Kidney epithelial cell (primary cell): Measurements from ENCODE around the gene FGGY. TPM values are rescaled to one million over a fixed set of nuclear protein-coding genes. Genes with fewer than 3 reads are reported as not detected.
A peak's percentile ranks its signal among the peaks of the same experiment; 100 is the strongest.

Experiments
- DNase-seq: peaks from one replicate; pipeline ENCODE4 v3.0.0-alpha.2; 2010; ENCODE audit warnings: low read depth
- H3K27me3 ChIP-seq: 2 replicates; pipeline ENCODE4 v1.6.0; 2011; ENCODE audit warnings: low read length; ENCODE audit not compliant: control insufficient read depth, insufficient read depth
- H3K36me3 ChIP-seq: 2 replicates; pipeline ENCODE4 v1.5.1; 2011; ENCODE audit warnings: low read length; ENCODE audit not compliant: control insufficient read depth, insufficient read depth
- H3K4me3 ChIP-seq: 2 replicates; pipeline ENCODE4 v1.5.1; 2011; ENCODE audit warnings: low read depth, mild to moderate bottlenecking, control low read depth, low read length
- total RNA-seq: library from RNA; depleted of rRNA; stranded (reverse); fragments of >200 nt; gene quantifications from 2 replicates; pipeline ENCODE4 v1.2.3, GENCODE V29; 2015
- TF ChIP-seq, protein P1 (sequence below): IDR thresholded peaks from 2 replicates; pipeline ENCODE4 v1.5.1; 2011; ENCODE audit warnings: mild to moderate bottlenecking, moderate library complexity, low read length, control low read depth, inconsistent platforms; ENCODE audit not compliant: insufficient read depth, poor library complexity, severe bottlenecking

FGGY gene
- total RNA-seq, 1 donor from 2014 or later = 8.6 TPM

DNA sequence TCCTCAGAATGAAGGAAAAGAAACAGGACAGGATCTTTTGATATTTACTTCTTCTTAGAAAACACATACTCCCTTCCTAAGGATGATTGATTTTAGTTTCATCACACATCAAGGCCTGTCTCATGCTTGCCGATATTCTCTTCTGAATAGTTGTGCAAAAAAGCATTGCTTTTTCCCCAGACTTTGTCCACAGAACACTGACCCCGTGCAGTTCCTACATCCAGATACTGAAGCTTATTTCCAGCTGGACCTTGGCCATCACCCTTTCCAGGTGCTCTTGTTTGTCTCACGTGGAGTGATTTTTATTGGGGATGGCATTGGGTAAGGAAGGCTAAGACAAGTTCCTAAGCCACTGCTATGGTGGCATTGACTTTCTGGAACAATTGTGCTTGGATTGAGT, 320.5 kb downstream of the FGGY start:
- no peak overlapping the region for H3K4me3 ChIP-seq
- DNase-seq = no peak
- no peaks in the 10 kb centered on the region for H3K36me3 ChIP-seq
- no peaks in the 10 kb centered on the region for H3K27me3 ChIP-seq
- TF ChIP-seq, protein P1, sequence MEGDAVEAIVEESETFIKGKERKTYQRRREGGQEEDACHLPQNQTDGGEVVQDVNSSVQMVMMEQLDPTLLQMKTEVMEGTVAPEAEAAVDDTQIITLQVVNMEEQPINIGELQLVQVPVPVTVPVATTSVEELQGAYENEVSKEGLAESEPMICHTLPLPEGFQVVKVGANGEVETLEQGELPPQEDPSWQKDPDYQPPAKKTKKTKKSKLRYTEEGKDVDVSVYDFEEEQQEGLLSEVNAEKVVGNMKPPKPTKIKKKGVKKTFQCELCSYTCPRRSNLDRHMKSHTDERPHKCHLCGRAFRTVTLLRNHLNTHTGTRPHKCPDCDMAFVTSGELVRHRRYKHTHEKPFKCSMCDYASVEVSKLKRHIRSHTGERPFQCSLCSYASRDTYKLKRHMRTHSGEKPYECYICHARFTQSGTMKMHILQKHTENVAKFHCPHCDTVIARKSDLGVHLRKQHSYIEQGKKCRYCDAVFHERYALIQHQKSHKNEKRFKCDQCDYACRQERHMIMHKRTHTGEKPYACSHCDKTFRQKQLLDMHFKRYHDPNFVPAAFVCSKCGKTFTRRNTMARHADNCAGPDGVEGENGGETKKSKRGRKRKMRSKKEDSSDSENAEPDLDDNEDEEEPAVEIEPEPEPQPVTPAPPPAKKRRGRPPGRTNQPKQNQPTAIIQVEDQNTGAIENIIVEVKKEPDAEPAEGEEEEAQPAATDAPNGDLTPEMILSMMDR = no peak

DNA sequence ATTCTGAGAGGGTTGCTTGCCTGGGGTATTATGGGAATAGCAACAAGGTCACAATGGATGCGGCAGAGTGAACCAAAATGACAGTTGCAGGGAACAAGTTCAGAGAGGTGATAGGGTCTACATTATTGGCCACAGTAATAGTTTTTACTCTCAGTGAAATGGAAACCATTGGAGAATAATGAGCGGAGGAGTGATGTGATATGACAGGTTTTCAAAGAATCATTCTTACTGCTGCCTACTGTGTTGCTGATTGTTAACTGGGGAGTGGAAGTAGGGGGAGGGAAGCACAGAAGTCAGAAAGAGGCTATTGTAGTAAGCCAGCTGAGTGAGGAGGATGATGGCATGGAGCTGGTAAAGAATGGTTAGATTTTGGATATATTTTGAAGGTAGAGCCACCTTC, 322.7 kb downstream of the FGGY start:
- no peak overlapping the region for H3K4me3 ChIP-seq
- DNase-seq = no peak
- H3K36me3 ChIP-seq = no peaks in the 10 kb centered on the region
- no peaks in the 10 kb centered on the region for H3K27me3 ChIP-seq
- TF ChIP-seq, protein P1 = no peak

GRCh38 chr1:59625384-59625783, 328.5 kb downstream of the FGGY start:
- H3K4me3 ChIP-seq = no peak overlapping the region
- H3K27me3 ChIP-seq = no peaks in the 10 kb centered on the region
- no peaks in the 10 kb centered on the region for H3K36me3 ChIP-seq
- TF ChIP-seq, protein P1 = no peak
- no peak for DNase-seq

GRCh38 chr1:59631561-59632255, 334.8 kb downstream of the FGGY start:
- no peak for DNase-seq
- H3K36me3 ChIP-seq = no peaks in the 10 kb centered on the region
- no peak overlapping the region for H3K4me3 ChIP-seq
- no peaks in the 10 kb centered on the region for H3K27me3 ChIP-seq
- TF ChIP-seq, protein P1 = no peak

DNA sequence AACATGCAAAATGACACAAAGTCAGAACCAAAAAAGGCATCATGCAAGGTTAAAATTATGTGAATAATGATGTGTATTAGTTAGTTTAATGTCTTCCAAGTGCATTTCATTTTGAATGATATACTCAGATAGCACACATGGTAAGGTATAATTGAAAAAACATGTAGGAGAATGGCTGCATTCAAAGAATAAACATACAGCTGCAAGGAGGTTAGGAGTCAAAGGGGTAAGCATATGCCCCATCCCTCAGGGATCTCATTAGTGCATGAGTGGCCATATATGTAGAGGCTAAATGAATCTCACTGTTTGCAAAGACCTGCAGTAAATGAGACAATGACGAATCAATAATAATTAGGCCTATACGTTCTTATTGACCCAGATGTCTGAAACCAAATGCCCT, 338.2 kb downstream of the FGGY start:
- Histone ChIP-seq H3K36me3 (no peaks in the 10 kb centered on the region), H3K4me3 (no peak overlapping the region), H3K27me3 (no peaks in the 10 kb centered on the region)
- DNase-seq = no peak
- TF ChIP-seq, protein P1 = no peak

DNA sequence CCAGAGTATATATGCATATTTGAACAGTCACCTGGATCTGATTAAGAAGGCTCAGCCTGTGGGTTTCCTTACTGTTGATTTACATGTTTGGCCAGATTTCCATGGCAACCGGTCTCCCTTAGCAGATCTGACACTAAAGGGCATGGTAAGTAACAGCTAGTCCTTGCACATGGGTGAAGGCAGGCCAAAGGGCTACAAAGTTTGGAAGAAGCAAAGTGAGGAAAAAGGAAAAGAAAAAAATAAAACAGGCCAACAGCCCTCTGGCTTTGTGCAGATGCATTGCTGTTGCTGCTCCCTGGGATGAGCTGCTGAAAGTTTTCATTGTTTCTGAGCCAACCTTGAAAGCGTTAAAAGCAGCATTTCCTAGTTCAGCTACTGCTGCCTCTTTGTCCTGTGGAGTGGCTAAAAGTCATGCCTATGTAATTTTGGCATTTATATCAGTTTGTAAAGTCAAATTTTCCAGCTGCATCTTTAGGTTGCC, 341.4 kb downstream of the FGGY start:
- H3K4me3 ChIP-seq = no peak overlapping the region
- no peaks in the 10 kb centered on the region for H3K27me3 ChIP-seq
- H3K36me3 ChIP-seq = no peaks in the 10 kb centered on the region
- TF ChIP-seq, protein P1 = no peak
- peak; percentile 29 for DNase-seq
